Smooth muscle cell (in vitro differentiated cells): ENCODE results near the gene IL10. TPM values are rescaled to one million over a fixed set of nuclear protein-coding genes. Genes with fewer than 3 reads are reported as not detected.

Experiments used
- DNase-seq: peaks from one replicate; lab custom pipeline; 2025; ENCODE audit not compliant: unreplicated experiment; lab: John Stamatoyannopoulos, UW
- H2AFZ ChIP-seq: fragments of 200-600 bp; sonication (generic); 2 replicates; pipeline ENCODE4 v1.6.0; 2016; ENCODE audit warnings: antibody characterized with exemption, low read depth, mild to moderate bottlenecking
- H3F3A ChIP-seq: fragments of 200-600 bp; sonication (generic); 2 replicates; pipeline ENCODE4 v1.6.0; 2017; ENCODE audit warnings: antibody characterized with exemption, low read depth
- H3K27ac ChIP-seq: fragments of 200-600 bp; sonication (generic); 2 replicates; pipeline ENCODE4 v1.5.1; 2016; ENCODE audit warnings: low read depth, mild to moderate bottlenecking
- H3K27me3 ChIP-seq: fragments of 200-600 bp; sonication (generic); 2 replicates; pipeline ENCODE4 v1.6.1; 2016; ENCODE audit warnings: low read depth, mild to moderate bottlenecking
- H3K36me3 ChIP-seq: fragments of 200-600 bp; sonication (generic); 2 replicates; pipeline ENCODE4 v1.5.1; 2016; ENCODE audit warnings: low read depth
- H3K4me1 ChIP-seq: fragments of 200-600 bp; sonication (generic); 2 replicates; pipeline ENCODE4 v1.5.1; 2016; ENCODE audit warnings: low read depth
- H3K4me2 ChIP-seq: fragments of 200-600 bp; sonication (generic); 2 replicates; pipeline ENCODE4 v1.6.0; 2016; ENCODE audit warnings: mild to moderate bottlenecking
- H3K4me3 ChIP-seq: fragments of 200-600 bp; sonication (generic); 2 replicates; pipeline ENCODE4 v1.5.1; 2016; ENCODE audit warnings: mild to moderate bottlenecking
- H3K79me2 ChIP-seq: fragments of 200-600 bp; sonication (generic); 2 replicates; pipeline ENCODE4 v1.6.0; 2016; ENCODE audit warnings: low read depth, mild to moderate bottlenecking
- H3K9ac ChIP-seq: fragments of 200-600 bp; sonication (generic); 2 replicates; pipeline ENCODE4 v1.6.0; 2016; ENCODE audit warnings: low read depth
- H3K9me3 ChIP-seq: fragments of 200-600 bp; sonication (generic); replicated peaks from 2 replicates; pipeline ENCODE4 v1.5.1; 2016; ENCODE audit warnings: low read depth
- H4K20me1 ChIP-seq: fragments of 200-600 bp; sonication (generic); 2 replicates; pipeline ENCODE4 v1.6.0; 2016; ENCODE audit warnings: low read depth
- WGBS: methylation state at CpG from one replicate; pipeline ENCODE4 v1.1.7; 2016; ENCODE audit warnings: low lambda C conversion rate; 5-methylcytosine and 5-hydroxymethylcytosine counted together
- polyA plus RNA-seq: library from polyadenylated mRNA; unstranded; fragments of >200 nt; fragmentation: Nextera tagmentation; extraction: Ambion mirVana; gene quantifications from 2 replicates; pipeline ENCODE4 v1.2.1, GENCODE V29; 2016
- small RNA-seq: library from RNA; depleted of rRNA; stranded (forward); fragments of <200 nt; gene quantifications from one replicate; pipeline ENCODE3, GENCODE V24; 2014
- total RNA-seq: library from RNA; depleted of rRNA; stranded (reverse); fragments of >200 nt; gene quantifications from 2 replicates; pipeline ENCODE4 v1.2.3, GENCODE V29; 2014
- TF ChIP-seq, protein P1 (sequence below): fragments of 200-600 bp; sonication (generic); IDR thresholded peaks from 2 replicates; pipeline ENCODE4 v1.5.1; 2017; ENCODE audit warnings: borderline replicate concordance, mild to moderate bottlenecking, antibody characterized with exemption; ENCODE audit not compliant: insufficient read depth, poor library complexity, severe bottlenecking

IL10 gene
- total and polyA plus RNA-seq, 2 experiments from 2014 or later: 1.2 to 2.2 TPM

DNA sequence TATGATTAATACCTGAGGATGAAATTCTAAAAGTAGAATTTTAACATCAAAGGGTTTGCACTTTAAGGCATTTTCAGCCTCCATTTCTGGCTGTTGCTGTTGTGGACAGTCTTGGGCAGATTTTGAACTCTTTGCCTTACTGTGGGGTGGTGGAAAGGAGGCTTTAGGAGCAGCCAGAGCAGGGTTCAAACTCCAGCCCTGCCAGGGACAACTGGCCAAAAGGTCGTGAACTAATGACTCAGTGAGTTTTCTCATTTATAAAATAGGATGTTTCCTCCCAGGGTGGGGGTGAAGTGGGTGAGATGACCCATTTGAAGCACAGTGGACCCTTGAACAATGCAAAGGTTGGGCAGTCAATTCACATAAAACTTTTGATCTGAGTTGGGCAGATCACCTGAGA is 50.8 kb downstream of the IL10 start:
- no peak overlapping the region for H3K4me3 ChIP-seq
- H4K20me1 ChIP-seq: peaks cover 100% of the 10 kb centered on the region
- H2AFZ ChIP-seq: no peak overlapping the region

DNA sequence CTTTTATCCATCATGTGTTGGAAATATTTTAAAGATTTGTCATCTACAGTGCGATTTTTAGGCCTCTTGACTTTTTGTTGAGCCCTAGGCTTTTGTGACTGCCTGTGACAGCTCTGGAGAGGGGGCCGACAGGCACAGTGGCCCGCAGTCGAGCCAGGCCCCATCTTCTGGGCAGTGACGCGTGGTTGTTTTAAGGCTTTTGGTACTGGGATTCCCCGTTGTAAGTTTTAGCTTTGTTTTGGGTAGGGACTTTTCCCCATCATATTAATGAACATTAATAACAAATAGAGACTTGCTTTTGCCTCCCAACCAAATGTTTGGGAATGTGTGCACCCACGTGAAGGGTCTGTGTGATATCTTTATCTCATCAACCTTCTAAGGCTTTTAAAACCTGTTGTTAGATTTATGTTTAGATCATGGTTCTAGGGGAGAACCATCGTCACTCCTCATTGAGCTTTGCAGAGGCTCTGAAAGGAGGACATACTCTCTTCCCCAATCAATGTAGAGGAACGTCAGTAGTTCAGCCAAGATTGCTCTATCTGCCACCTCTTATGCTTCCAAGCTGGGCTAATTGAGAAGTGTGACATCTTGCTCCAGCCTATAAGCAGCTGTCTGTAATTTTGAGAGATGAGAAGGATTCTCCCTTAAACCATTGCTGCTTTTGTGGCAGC is 53.0 kb downstream of the IL10 start:
- Histone ChIP-seq H3K4me1 (peaks cover 11% of the 10 kb centered on the region), H3K4me2 (no peak overlapping the region), H3K9me3 (no peaks in the 10 kb centered on the region), H3K27ac (no peak overlapping the region), H4K20me1 (peaks cover 100% of the 10 kb centered on the region), H3K79me2 (peaks cover 99% of the 10 kb centered on the region), H3K36me3 (no peaks in the 10 kb centered on the region), H3K4me3 (no peak overlapping the region), H3K27me3 (no peaks in the 10 kb centered on the region), H2AFZ (no peak overlapping the region), H3K9ac (no peak overlapping the region), H3F3A (no peaks in the 10 kb centered on the region)
- TF ChIP-seq, protein P1, sequence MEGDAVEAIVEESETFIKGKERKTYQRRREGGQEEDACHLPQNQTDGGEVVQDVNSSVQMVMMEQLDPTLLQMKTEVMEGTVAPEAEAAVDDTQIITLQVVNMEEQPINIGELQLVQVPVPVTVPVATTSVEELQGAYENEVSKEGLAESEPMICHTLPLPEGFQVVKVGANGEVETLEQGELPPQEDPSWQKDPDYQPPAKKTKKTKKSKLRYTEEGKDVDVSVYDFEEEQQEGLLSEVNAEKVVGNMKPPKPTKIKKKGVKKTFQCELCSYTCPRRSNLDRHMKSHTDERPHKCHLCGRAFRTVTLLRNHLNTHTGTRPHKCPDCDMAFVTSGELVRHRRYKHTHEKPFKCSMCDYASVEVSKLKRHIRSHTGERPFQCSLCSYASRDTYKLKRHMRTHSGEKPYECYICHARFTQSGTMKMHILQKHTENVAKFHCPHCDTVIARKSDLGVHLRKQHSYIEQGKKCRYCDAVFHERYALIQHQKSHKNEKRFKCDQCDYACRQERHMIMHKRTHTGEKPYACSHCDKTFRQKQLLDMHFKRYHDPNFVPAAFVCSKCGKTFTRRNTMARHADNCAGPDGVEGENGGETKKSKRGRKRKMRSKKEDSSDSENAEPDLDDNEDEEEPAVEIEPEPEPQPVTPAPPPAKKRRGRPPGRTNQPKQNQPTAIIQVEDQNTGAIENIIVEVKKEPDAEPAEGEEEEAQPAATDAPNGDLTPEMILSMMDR: no peak
- no peak for DNase-seq
- WGBS: 81% methylated on average over 10 of the region's 10 CpGs

More for the DNA sequence above, 50.8 kb downstream of the IL10 start:
- peaks cover 99% of the 10 kb centered on the region for H3K79me2 ChIP-seq
- DNase-seq: no peak
- TF ChIP-seq, protein P1: no peak
- no peak overlapping the region for H3K9ac ChIP-seq
- 100% methylated on average over 1 of the region's 1 CpG for WGBS
- H3F3A ChIP-seq: no peaks in the 10 kb centered on the region
- no peak overlapping the region for H3K27ac ChIP-seq
- H3K9me3 ChIP-seq: no peaks in the 10 kb centered on the region
- no peaks in the 10 kb centered on the region for H3K27me3 ChIP-seq
- H3K36me3 ChIP-seq: no peaks in the 10 kb centered on the region
- H3K4me2 ChIP-seq: no peak overlapping the region
- peaks cover 11% of the 10 kb centered on the region for H3K4me1 ChIP-seq

DNA sequence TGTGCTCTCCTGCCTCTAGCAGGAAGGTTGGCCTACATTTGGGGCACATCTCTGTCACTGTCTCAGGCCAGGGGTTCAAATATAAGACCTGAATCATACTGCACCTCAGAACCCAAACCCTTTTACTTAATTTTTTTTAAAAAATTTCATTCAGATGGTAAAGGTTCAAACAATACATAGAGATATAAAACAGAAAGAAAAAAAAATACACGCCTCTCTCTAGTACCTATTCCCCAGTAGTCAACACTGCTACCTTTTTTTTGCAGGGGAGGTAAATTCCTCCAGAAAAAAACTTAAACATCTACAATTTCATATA is 54.7 kb downstream of the IL10 start:
- Histone ChIP-seq H3K9me3 (no peaks in the 10 kb centered on the region), H3K27ac (no peak overlapping the region), H3K36me3 (no peaks in the 10 kb centered on the region), H3K4me2 (peak overlapping the region; percentile 15), H3K9ac (no peak overlapping the region), H3K4me1 (peaks cover 6% of the 10 kb centered on the region), H3K79me2 (peaks cover 100% of the 10 kb centered on the region), H4K20me1 (peaks cover 100% of the 10 kb centered on the region), H3K4me3 (no peak overlapping the region), H3K27me3 (no peaks in the 10 kb centered on the region), H3F3A (no peaks in the 10 kb centered on the region), H2AFZ (no peak overlapping the region)
- TF ChIP-seq, protein P1: no peak
- DNase-seq: no peak
- 94% methylated on average over 1 of the region's 1 CpG for WGBS

Small RNAs within 50 kb of the gene (small RNA-seq; reads per million reads assigned to genes)
- not detected for gene RF00019

Other genes with a start within 250 kb of the IL10 start
- 28.9 and 32.5 TPM in 2 replicates for gene EIF2D, start 160.0 kb downstream of the IL10 start, total RNA-seq
- gene EIF2D, start 160.0 kb downstream of the IL10 start, polyA plus RNA-seq: 22.8 and 22.9 TPM in 2 replicates
- gene DYRK3, start 137.0 kb downstream of the IL10 start, total RNA-seq: 11.1 and 21.4 TPM in 2 replicates
- 6.9 and 13.7 TPM in 2 replicates for gene DYRK3, start 137.0 kb downstream of the IL10 start, polyA plus RNA-seq
- 36.0 and 40.9 TPM in 2 replicates for gene MAPKAPK2, start 87.6 kb downstream of the IL10 start, total RNA-seq
- gene MAPKAPK2, start 87.6 kb downstream of the IL10 start, polyA plus RNA-seq: 14.3 and 16.9 TPM in 2 replicates
- gene IL19, start 1.7 kb downstream of the IL10 start, total RNA-seq: not detected in 2 replicates
- 0.35 and 0.52 TPM in 2 replicates for gene IL19, start 1.7 kb downstream of the IL10 start, polyA plus RNA-seq
- gene IL20, start 93.1 kb upstream of the IL10 start, total RNA-seq: not detected in 2 replicates
- 1.6 TPM in 1 of 2 replicates, not detected in the other for gene IL20, start 93.1 kb upstream of the IL10 start, polyA plus RNA-seq
- gene IL24, start 124.9 kb upstream of the IL10 start, total RNA-seq: 1.5 and 1.8 TPM in 2 replicates
- 1.9 and 3.1 TPM in 2 replicates for gene IL24, start 124.9 kb upstream of the IL10 start, polyA plus RNA-seq
- gene FCMR, start 149.4 kb upstream of the IL10 start, total RNA-seq: not detected in 2 replicates
- gene FCMR, start 149.4 kb upstream of the IL10 start, polyA plus RNA-seq: 1.6 and 4.0 TPM in 2 replicates
- not detected in 2 replicates for gene PIGR, start 174.0 kb upstream of the IL10 start, total RNA-seq
- not detected in 2 replicates for gene PIGR, start 174.0 kb upstream of the IL10 start, polyA plus RNA-seq
- not detected in 2 replicates for gene FCAMR, start 198.0 kb upstream of the IL10 start, total RNA-seq
- not detected in 2 replicates for gene FCAMR, start 198.0 kb upstream of the IL10 start, polyA plus RNA-seq